GM18907 (cell line): ENCODE measurements around the gene RALA.
"Not testable (repeated sequence)": the region's sequence is repeated elsewhere in the genome, so short reads cannot be mapped to it uniquely, and the experiment has no call there.

Experiments
- ATAC-seq: cut with Tn5 transposase; IDR thresholded peaks from one replicate; pipeline ENCODE4 v1.9.1; 2021; ENCODE audit warnings: mild to moderate bottlenecking, moderate library complexity; ENCODE audit not compliant: unreplicated experiment

The RALA gene

DNA sequence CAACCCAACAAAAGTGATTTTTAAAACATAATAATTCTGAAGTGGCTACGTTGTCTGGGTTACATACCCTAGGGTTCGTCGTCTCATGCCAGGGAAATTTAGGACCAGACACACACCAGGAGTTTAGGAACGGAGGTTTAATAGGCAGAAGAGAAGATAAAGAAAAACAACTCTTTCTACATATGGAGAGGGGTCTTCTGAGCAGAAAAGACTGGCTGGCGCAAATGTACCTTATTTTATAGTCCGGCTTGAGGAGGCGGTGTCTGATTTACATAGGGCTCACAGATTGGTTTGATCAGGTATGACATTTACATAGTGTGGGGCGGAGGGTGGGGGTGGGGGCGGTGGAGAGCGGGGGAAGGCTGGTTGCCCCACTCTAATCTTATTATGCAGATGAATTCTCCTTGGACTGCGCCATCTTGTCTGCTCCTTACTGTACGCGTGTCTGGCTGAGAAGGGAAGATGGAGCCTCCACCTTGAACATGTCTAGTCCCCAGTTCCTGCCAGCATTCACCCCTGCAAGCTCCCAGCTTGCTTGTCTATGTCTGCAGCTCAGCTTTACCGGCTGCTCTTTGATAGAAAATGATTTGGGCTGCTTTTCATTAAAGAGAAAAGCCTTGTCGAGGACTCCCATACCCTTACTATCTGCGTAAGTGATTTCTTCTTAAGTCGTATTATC, 98.7 kb downstream of the RALA start:
- no peak for ATAC-seq

DNA sequence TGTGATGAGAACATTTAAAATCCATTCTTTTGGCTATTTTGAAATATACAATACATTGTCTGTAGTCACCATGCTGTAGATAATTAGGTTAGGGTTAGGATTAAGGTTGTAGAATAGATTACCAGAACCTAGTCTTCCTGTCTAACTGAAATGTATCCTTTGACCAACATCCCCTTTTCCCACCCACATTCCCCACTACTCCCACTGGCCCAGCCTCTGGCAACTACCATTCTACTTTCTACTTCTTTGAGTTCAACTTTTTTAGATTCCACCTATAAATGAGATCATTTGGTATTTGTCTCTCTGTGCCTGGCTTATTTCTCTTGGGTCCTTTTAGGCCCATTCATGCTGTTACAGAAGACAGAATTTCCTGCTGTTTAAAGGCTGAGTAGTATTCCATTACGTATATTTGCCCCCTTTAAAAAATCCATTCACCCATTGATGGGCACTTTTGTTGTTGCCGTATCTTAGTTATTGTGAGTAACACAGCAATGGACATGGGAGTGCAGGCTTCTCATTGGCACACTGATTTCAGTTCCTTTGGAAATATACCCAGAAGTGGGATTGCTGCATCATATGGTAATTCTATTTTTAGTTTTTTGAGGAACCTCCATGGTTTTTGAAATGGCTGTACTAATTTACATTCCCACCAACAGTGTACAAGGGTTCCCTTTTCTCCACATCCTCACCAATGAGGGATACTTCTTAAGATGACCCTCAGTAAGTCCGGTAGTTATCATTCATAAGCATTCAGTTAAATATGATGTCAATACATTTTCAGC, 104.0 kb downstream of the RALA start:
- ATAC-seq: no peak

DNA sequence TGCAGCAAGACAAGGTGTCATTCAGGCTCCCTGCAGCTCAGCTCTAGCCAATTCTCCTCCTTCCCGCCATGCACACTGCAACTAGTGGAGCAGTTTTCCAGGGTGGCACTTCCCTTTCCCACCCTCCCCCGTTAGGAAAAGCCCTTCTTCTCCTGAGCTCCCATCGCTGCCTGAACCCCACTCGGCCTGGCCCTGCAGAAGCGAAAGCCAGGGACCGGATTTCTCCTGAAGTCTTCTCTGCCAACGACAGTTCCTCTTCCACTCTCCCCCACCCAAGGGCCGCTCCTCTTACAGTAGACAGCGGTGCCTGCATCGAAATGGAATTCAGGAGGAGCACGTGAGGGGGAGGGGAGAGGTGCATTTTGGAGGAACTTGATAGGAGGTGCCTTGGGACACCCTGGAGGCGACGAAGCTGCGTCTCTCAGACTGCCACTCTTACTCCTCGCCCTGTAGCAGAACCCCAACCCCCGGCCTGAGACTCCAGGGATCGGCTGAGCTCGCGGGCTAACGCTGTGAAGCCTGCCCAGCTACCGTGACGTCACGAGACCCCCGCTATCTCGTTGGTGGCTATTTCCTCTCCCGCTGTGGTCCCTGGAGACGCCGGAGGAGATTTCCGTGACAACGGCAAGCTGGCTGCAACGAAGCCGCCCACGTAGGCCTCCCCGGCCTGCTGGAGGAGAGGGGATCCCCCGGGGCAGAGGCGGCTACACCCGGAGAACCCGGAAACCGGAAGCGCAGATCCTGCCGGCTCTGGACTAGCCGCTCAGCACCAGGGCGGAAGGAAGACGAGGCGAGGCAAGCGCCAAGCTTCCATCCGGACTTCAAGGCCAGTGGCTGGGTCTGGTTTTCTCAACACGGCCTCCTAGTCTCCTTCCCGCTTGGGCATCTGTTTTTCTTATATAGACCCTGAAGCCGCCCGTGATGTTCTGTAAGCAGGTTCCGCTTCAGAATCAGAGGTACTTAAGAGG, 109.7 kb downstream of the RALA start:
- peak; percentile 95 for ATAC-seq

DNA sequence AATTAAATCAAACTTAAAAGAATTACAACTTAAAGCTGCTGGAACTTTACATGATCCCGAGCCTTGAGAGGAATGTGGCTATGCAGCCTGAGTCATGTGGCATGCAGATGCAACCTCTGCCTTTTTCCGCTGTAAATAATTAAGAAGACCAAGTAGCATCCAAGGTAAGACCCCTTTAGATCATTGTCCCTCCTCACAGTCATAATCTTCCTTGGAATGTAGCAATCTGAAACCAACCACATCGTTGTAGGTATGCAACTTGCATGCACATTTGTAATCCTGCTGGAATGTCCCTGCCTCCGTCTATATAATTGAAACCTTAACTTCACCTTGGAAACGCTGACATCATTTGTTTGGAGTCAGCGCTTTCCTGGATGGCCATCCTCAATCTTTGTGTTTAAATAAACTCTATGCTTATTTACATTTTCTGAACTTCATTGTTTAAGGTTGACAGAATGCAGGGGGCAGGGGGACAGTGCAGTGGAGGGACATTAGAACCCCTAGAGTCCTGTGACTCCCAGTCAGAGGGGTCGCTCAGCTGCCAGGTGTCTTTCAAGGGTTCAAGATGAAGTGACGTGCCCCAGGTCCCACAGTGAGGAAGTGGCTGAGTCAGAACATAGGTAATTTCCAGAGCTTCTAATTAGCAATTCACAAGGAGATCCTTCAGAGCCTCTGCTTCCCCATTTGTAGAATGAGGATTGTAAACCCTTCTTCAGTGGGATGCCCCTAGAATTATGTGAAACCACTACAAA, 110.7 kb downstream of the RALA start:
- no peak for ATAC-seq

DNA sequence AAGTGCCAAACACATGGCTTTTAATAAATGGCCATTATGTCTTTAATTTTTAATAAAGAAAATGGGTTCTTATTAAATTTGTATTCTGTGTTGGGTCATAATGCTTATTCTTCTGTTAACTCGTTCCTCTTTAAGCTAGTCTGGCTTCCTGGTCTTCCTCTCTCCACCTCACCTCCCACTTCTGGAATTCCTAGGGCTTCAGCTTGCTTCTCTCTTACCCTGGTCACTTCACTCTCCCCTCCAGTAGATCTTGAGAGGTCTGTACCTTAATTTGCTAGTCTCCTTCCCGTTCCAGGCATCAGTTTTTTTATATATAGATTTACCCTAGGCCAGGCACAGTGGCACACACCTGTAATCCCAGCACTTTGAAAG, 111.2 kb downstream of the RALA start:
- ATAC-seq: no peak

DNA sequence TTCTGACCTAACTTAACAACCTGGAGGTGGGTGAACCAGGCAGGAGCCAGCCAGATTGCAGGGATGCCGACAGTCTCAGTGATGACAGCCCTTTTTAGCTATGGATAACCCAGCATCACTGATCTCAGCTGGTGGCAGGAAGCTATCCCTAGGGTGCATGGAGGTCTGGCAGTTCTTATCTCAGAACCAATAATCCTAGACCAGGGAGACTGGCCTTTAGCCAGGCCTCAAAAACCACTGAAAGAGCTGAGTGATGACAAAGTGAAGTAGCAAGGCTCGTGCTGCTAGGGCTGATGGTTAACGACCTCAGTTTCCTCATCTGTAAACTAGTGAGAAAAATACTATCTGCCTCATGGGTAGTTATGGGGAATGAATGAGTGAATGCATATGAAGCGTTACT, 112.5 kb downstream of the RALA start:
- ATAC-seq: no peak

DNA sequence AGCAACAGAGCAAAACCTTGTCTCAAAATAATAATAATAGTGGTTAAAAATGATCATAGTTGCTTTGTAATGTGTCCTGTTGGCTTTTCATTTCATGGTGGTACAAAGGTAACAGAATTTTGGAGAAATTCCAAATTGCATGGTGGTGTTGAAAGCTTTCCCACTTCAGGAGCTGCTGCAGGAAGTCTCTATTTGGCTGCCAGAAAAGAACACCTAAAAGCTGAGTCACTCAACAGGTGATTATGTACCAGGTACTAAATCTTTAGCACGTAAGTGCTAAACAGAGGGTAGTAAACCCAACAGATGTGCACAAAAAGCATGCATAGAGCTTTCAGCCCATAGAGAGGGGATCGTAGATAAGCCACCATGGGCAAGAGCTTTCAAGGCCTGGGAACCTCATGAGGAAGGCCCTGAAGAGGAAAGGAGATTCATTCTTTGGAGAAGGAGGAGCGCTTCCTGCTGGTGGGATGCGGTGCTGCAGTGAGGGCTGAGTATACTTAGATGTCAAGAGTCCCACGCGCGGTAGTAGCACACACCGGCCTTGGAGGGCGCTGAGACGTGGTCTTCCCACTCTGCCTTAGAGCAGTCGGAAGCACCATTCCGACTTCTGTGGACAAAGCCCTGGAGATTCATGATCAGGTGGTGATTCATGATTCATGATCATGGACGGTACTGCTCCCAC, 118.7 kb downstream of the RALA start:
- ATAC-seq: no peak

DNA sequence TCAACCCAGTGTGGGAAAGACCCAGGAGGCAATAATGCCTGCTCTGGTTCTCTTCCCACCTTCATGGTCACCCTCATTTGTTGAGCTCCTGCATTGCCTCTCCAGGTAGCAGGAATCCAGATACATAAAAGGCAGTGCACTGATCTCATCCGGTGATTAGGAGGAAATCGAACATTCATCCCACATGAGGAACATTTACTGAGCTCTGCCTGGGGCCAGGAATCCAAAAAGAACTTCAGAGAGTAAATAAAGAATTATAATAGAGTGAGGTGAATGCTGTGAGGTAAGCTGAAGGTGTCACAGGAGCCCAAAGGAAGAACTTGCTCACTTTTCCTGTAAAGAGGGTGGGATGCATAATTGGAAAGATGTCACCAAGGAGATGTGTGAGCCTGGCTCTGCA, 121.2 kb downstream of the RALA start:
- no peak for ATAC-seq

DNA sequence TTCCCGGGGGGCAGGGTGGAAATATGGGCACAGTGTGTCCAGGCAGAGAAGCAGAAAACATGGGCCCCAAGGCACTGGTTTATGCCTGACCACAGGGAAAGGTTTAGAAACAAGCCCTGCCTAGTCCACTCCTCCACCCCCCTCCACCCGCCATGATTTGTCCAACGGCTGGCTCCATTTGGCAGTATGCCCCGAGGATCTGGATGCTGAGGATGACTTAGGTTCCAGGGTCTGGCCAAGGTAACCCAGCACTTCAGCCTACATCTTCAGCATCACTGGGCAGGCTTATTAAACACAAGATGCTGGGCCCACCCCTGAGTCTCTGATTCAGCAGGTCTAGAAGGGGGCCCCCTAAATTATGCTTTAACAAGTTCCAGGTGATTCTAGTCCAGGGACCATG, 121.9 kb downstream of the RALA start:
- ATAC-seq: no peak

DNA sequence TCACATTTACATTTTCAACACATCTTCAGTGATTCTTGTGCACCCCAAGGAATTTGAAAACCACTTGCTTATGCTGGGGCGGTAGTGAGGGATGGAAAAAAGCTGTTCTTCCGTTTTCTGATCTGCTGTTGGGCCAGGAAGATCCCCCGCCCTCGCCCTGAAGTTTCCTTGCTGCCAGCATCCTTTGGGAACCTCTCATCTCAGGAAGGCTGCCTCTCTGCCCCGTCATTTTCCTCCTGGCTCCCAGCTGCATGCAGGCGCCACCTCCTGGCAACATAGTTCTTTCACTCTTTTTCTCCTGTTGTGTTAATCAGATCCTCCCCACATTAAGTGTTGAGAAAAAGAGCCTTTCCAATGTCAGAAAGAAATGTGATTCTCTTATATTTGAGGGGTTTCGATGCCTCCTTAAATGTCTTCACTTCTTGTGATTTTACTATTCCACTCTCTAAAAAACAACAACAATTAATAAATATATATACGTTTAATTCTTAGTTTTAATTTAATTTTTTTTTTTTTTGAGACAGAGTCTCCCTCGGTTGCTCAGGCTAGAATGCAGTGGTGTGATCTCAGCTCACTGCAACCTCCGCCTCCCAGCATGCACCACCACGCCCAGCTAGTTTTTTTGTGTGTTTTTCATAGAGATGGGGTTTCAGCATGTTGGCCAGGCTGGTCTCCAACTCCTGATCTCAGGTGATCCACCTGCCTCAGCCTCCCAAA, 122.9 kb downstream of the RALA start:
- ATAC-seq: no peak

DNA sequence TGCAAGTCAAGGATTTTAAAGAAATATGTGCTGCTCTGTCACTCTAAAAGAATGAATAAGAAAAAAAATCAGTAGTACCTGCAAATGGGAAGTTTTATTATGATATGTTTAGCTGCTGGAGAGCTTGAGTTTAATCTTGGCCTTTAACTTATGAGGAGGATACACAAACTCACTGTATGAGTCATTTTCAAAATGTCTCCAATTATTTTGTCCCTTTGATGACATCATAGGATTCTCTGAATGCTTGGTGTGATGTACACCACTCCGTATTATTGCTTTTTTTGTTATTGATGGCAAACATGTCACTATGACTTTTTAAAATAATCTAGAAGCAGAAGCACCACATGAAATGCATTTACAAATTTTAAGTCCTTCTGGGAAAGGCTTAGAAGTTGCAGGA, 125.8 kb downstream of the RALA start:
- ATAC-seq: no peak

DNA sequence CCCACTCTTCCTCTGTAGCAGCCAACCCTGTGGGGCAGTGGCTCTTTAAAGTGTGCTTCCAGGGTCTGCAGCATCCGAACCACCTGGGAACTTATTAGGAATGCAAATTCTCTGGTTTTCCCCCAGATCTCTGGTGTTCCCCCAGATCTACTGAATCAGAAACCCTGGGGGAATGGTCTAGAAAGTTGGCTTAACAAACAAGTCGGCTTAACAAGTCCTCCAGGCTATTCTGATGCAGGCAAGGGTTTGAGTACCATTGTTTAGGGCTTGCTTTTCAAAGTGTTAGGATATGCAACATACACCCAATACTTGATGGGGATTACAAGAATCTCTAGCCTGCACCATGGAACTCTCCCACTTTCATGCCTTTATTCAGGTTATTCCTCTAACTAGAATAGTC, 126.3 kb downstream of the RALA start:
- ATAC-seq: no peak

DNA sequence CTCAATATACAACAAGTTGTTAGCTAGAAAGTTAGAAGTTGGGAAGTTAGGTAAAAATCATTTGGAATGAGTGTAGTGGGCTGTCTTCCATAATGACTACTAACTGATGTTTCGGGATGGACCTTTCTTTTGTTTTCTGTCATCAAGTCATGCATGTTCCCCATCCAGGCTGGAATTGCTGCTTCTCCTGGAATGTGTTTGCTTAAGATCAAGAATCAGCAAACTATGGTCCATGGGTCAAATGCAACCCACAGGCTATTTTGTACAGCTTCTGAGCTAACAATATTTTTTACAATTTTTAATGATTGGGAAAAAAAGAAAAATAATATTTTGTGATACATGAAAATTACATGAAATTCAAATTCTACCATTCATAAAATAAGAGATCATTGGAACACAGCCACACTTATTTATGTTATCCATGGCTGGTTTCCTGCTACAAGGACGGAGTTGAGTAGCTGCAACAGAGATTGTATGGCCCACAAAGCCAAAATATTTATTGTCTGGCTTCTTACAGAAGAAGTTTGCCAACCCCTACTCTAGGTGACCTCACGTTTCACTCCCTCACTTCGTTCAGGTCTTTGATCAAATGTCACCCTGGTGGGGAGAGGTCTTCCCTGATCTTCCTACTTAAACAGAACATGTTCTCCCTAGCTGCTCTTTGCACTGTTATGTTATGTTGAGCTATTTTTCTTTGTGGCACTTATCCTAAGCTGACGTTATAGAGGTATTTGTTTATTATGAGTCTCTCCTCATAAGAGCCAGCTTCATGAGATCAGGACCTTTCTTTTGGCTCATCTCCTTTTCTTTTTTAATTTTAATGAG, 127.1 kb downstream of the RALA start:
- ATAC-seq: no peak

DNA sequence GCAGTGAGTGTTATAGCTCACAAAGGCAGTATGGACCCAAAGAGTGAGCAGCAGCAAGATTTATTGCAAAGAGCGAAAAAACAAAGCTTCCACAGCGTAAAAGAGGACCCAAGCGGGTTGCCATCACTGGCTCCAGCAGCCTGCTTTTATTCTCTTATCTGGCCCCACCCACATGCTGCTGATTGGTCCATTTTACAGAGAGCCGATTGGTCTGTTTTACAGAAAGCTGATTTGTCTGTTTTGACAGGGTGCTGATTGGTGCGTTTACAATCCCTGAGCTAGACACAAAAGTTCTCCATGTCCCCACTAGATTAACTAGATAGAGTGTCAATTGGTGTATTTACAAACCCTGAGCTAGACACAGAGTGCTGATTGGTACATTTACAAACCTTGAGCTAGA, 129.9 kb downstream of the RALA start:
- not testable (repeated sequence) for ATAC-seq

DNA sequence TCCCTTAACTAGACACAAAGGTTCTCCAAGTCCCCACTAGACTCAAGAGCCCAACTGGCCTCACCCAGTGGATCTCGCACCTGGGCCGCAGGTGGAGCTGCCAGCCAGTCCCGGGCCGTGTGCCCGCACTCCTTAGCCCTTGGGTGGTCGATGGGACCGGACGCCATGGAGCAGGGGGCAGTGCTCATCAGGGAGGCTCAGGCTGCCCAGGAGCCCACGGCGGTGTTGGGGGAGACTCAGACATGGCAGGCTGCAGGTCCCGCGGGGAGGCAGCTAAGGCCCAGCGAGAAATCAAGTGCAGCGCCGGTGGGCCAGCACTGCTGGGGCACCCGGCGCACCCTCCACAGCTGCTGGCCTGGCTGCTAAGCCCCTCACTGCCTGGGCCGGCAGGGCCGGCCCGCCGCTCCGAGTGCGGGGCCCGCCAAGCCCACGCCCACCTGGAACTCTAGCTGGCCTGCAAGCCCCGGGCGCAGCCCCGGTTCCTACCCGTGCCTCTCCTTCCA, 130.5 kb downstream of the RALA start:
- ATAC-seq: no peak

DNA sequence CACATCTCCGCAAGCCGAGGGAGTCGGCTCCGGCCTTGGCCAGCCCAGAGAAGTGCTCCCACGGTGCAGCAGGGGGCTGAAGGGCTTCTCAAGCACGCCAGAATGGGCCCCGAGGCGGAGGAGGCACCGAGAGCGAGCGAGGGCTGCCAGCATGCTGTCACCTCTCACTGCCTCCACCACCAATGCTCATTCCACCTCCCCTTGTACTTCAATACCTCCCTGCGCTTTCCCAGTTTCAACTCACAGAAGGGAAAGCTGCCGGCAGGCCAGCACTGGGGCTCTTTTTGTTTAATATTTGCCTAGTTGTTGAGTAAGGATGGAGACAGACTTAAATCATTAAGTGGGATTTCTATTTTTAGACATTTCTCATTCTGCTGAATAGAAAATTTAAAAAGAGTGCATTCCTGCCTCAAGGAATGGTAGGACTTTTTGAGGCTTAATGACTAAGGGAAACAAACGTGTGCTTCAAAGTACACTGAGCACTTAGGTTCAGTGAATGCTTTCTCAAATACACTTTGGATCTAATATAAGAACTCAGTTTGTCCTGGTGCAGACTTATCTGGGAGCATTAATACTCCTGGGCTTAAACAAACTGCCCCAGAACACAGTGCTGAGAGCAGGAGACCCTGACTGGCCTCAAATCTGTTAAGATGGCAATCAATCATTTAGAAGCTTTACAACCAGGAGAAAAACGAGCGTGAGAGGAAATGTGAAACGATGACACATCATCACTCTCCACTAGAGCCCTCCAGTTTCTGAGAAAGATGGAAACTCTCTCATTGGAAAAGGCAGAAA, 131.2 kb downstream of the RALA start:
- ATAC-seq: no peak

DNA sequence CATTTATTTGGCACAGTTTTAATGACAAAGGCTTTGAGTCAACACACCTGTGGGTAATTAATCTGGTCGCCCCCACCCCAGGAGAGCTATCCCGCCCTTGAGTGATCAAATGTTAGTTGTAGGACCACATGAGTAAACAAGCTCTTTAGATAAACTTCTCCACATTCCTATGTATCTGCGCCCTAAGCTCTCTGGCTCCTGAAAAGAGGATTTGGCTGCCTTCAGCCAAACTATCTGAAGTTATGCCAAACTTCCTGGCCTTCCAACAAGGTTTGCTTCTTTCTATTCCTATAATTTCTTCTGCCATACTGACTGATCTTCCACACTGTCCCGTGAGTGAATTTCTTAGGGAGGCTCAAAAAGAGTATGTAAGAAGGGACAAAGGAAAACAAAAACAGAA, 134.2 kb downstream of the RALA start:
- ATAC-seq: no peak
